CD4-positive, CD25-positive, alpha-beta regulatory T cell (primary cell): Measurements from ENCODE around the gene MPPED2. TPM values are rescaled to one million over a fixed set of nuclear protein-coding genes. Genes with fewer than 3 reads are reported as not detected.
A peak's percentile ranks its signal among the peaks of the same experiment; 100 is the strongest.

ENCODE experiments used
- ATAC-seq, 2 donors: fragments of 150-1000 bp; cut with Tn5 transposase; one replicate each; pipeline ENCODE4 v1.10.0; 2021; ENCODE audit warnings: low read depth in 2 of 2, moderate number of reproducible peaks in 2 of 2, moderate library complexity in 1 of 2
- DNase-seq, 3 donors: peaks; one replicate each; pipeline versions ENCODE4 v3.0.0 to v3.0.0-alpha.2; 2012 to 2022; ENCODE audit warnings: mixed read lengths in 1 of 3
- H3K27ac ChIP-seq: one replicate; pipeline ENCODE4 v1.7.0; 2013; ENCODE audit warnings: mild to moderate bottlenecking, low read length; ENCODE audit not compliant: insufficient read depth, poor library complexity, severe bottlenecking
- H3K27me3 ChIP-seq: one replicate; pipeline ENCODE4 v1.7.0; 2013; ENCODE audit warnings: low read length; ENCODE audit not compliant: control insufficient read depth, insufficient read depth
- H3K36me3 ChIP-seq: one replicate; pipeline ENCODE4 v1.7.0; 2013; ENCODE audit warnings: mild to moderate bottlenecking, low read length, moderate library complexity; ENCODE audit not compliant: control insufficient read depth, insufficient read depth
- H3K4me1 ChIP-seq: 2 replicates; pipeline ENCODE4 v1.7.0; 2013; ENCODE audit warnings: mild to moderate bottlenecking, low read length; ENCODE audit not compliant: insufficient read depth, control insufficient read depth, poor library complexity, severe bottlenecking
- H3K4me3 ChIP-seq: one replicate; pipeline ENCODE4 v1.7.0; 2013; ENCODE audit warnings: low read depth, mild to moderate bottlenecking, low read length, moderate library complexity
- H3K9me3 ChIP-seq, 2 experiments: 1 replicate in 1 of 2; 2 replicates in 1 of 2; pipeline ENCODE4 v1.7.0; 2013; ENCODE audit warnings: low read length in 2 of 2, mild to moderate bottlenecking in 1 of 2, moderate library complexity in 1 of 2; ENCODE audit not compliant: control insufficient read depth in 2 of 2
- H3K27ac Mint-ChIP-seq, 3 donors: one replicate each; pipeline ENCODE4 v1.8.0; 2020 to 2022; ENCODE audit warnings: mild to moderate bottlenecking in 3 of 3, mixed read lengths in 3 of 3, moderate library complexity in 2 of 3
- H3K27me3 Mint-ChIP-seq: one replicate; pipeline ENCODE4 v1.8.0; 2022; ENCODE audit warnings: mild to moderate bottlenecking, mixed read lengths
- H3K36me3 Mint-ChIP-seq: one replicate; pipeline ENCODE4 v1.8.0; 2020; ENCODE audit warnings: mixed read lengths
- H3K4me1 Mint-ChIP-seq, 4 donors: one replicate each; pipeline ENCODE4 v1.8.0; 2020 to 2022; ENCODE audit warnings: mixed read lengths in 4 of 4, mild to moderate bottlenecking in 1 of 4
- H3K4me3 Mint-ChIP-seq, 4 donors: one replicate each; pipeline ENCODE4 v1.8.0; 2020 to 2022; ENCODE audit warnings: mild to moderate bottlenecking in 4 of 4, mixed read lengths in 4 of 4, moderate library complexity in 3 of 4
- H3K9me3 Mint-ChIP-seq, 7 donors: one replicate each; pipeline ENCODE4 v1.8.0; 2020 to 2022; ENCODE audit warnings: mixed read lengths in 7 of 7, mild to moderate bottlenecking in 3 of 7, moderate library complexity in 2 of 7
- polyA plus RNA-seq, 4 donors: library from polyadenylated mRNA; unstranded; fragments of 300-500 nt; fragmentation: Illumina TruSeq; gene quantifications; one replicate each; pipeline ENCODE4 v1.2.3, GENCODE V29; 2021
- total RNA-seq: library from RNA; stranded (reverse); gene quantifications from one replicate; pipeline ENCODE4 v1.2.3, GENCODE V29; 2022

MPPED2 gene
- total and polyA plus RNA-seq, 5 donors from 2014 or later: 0.35 to 0.96 (median 0.47) TPM; not detected in 2

DNA sequence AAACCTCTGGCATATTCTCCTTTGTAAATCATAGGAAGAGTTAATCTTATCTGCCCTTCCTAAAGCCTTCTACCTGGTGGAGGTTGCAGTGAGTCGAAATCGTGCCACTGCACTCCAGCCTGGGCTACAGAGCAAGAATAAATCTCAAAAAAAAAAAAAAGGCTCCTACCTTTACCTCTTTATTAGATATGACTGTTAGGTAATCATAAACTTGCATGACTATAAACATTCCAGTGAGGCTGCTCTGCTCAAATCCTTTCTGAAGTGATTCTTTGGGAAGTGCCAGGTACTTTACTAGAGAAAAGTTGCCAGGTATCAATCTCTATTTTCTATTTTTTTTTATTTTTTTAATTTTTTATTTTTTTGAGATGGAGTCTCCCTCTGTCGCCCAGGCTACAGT is 59.6 kb downstream of the MPPED2 start:
- Histone ChIP-seq H3K36me3 (no peaks in the 10 kb centered on the region), H3K4me3 (no peak overlapping the region), H3K4me1 (no peaks in the 10 kb centered on the region), H3K27ac (no peak overlapping the region), H3K27me3 (no peaks in the 10 kb centered on the region), H3K9me3 (no peaks in the 10 kb centered on the region)
- Mint-ChIP-seq H3K4me3 (no peak overlapping the region), H3K27me3 (no peaks in the 10 kb centered on the region), H3K36me3 (no peaks in the 10 kb centered on the region), H3K27ac (no peak overlapping the region), H3K9me3 (peaks cover 0 to 5% (median 2%) of the 10 kb centered on the region in 7 donors), H3K4me1 (no peaks in the 10 kb centered on the region)
- ATAC-seq: no peak
- DNase-seq: no peak

DNA sequence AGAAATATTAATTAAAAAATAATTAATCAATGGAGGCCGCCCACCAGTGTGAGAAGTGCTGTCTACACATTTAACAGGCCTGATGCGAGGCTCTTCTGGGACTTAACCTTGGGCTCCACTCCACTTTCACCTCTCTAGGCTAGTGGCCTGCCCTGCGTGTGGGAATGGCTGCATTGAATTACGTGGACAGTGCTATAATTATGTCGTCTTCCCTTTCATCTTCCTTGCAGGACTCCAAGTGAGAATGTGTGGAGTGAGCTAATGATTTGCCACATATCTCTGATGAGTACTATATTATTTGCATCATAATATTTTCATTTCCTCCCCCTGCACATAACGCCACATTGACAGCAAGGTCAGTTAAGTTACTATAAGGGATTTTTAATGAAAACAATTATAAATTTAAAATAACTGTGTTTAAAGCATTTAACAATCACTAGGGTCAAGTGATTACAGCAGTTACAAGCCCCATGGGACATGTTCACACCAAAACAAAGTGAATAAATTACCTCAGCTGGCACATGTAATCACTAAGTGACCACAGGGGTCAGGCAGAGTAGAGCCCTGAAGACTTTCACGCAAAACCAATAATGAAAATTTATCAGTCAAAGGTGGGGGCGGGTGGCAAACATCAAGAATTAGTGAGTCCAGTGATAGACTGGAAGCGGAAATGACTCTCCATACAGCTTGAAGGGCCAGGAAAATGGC is 63.5 kb downstream of the MPPED2 start:
- H3K4me1 ChIP-seq: no peaks in the 10 kb centered on the region
- H3K4me3 Mint-ChIP-seq: no peak overlapping the region
- no peaks in the 10 kb centered on the region for H3K36me3 ChIP-seq
- H3K27me3 ChIP-seq: no peaks in the 10 kb centered on the region
- no peaks in the 10 kb centered on the region for H3K9me3 ChIP-seq
- H3K27ac ChIP-seq: no peak overlapping the region
- H3K27ac Mint-ChIP-seq: no peak overlapping the region
- no peaks in the 10 kb centered on the region for H3K36me3 Mint-ChIP-seq
- H3K27me3 Mint-ChIP-seq: no peaks in the 10 kb centered on the region
- DNase-seq: no peak
- ATAC-seq: no peak
- no peak overlapping the region for H3K4me3 ChIP-seq
- peaks cover 0 to 5% (median 2%) of the 10 kb centered on the region in 7 donors for H3K9me3 Mint-ChIP-seq
- H3K4me1 Mint-ChIP-seq: no peaks in the 10 kb centered on the region

GRCh38 chr11:30521297-30522071 is 64.7 kb downstream of the MPPED2 start:
- H3K36me3 ChIP-seq: no peaks in the 10 kb centered on the region
- no peaks in the 10 kb centered on the region for H3K9me3 ChIP-seq
- H3K4me1 Mint-ChIP-seq: no peaks in the 10 kb centered on the region
- no peak overlapping the region for H3K27ac ChIP-seq
- H3K4me1 ChIP-seq: no peaks in the 10 kb centered on the region
- H3K9me3 Mint-ChIP-seq: peaks cover 0 to 5% (median 2%) of the 10 kb centered on the region in 7 donors
- H3K36me3 Mint-ChIP-seq: no peaks in the 10 kb centered on the region
- no peaks in the 10 kb centered on the region for H3K27me3 Mint-ChIP-seq
- H3K27me3 ChIP-seq: no peaks in the 10 kb centered on the region
- H3K4me3 Mint-ChIP-seq: no peak overlapping the region
- H3K4me3 ChIP-seq: no peak overlapping the region
- DNase-seq: no peak
- H3K27ac Mint-ChIP-seq: no peak overlapping the region
- no peak for ATAC-seq

- Histone ChIP-seq H3K9me3 (no peaks in the 10 kb centered on the region), H3K27ac (no peak overlapping the region), H3K4me3 (no peak overlapping the region), H3K36me3 (no peaks in the 10 kb centered on the region), H3K4me1 (no peaks in the 10 kb centered on the region), H3K27me3 (no peaks in the 10 kb centered on the region)
- no peaks in the 10 kb centered on the region for H3K36me3 Mint-ChIP-seq
- peaks cover 0 to 4% (median 0%) of the 10 kb centered on the region in 7 donors for H3K9me3 Mint-ChIP-seq
- no peaks in the 10 kb centered on the region for H3K27me3 Mint-ChIP-seq
- DNase-seq (no peak), ATAC-seq (no peak)
- H3K27ac Mint-ChIP-seq: no peak overlapping the region
- no peak overlapping the region for H3K4me3 Mint-ChIP-seq
- H3K4me1 Mint-ChIP-seq: no peaks in the 10 kb centered on the region
Observed at GRCh38 chr11:30513087-30513486, 73.1 kb downstream of the MPPED2 start.

DNA sequence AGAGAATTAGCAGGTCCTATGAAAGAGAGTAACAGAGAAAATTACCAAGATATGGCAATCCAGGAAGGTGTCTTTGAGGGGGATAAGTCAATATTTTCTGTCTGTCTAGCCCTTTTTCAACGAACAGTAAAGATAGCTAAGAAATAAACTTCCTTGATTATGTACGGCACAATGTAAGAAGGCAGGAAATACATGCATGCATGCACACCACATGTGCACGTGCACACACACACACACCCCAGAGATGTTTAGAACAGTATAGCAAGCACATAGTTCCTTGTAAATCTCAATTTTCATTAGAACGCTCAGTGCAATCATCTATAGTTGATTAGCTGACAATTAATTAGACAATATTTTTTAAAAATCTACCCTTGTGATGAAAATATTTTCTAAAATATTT is 74.7 kb downstream of the MPPED2 start:
- DNase-seq: no peak
- ATAC-seq: no peak
- H3K27ac Mint-ChIP-seq: peak overlapping the region in 1 of 3 donors; percentile 20

DNA sequence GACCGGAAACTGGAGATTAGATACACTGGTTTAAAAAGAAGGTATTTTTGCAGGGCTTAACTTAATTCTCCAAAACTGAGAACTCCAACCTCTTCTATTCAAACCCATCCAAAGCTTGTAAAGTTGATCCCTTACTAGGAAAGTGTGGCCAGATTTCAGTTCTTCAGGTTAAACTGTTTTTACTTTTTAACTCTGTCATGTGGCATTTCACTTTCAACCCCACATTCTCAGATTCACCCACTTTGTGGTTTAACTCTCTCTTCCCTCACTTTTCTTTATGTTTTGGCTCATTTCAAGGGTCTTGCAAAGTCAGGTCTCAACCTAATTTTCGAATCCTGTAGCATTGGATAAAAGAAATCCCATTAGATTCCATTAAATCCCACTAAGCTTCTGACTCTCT is 75.4 kb downstream of the MPPED2 start:
- Mint-ChIP-seq H3K4me3 (no peak overlapping the region), H3K27ac (peak overlapping the region in 1 of 3 donors; percentile 20), H3K36me3 (no peaks in the 10 kb centered on the region), H3K9me3 (peaks cover 0 to 4% (median 0%) of the 10 kb centered on the region in 7 donors), H3K4me1 (no peaks in the 10 kb centered on the region), H3K27me3 (no peaks in the 10 kb centered on the region)
- no peaks in the 10 kb centered on the region for H3K36me3 ChIP-seq
- ATAC-seq (no peak), DNase-seq (no peak)
- H3K27me3 ChIP-seq: no peaks in the 10 kb centered on the region
- no peak overlapping the region for H3K4me3 ChIP-seq
- H3K27ac ChIP-seq: no peak overlapping the region
- H3K9me3 ChIP-seq: no peaks in the 10 kb centered on the region
- no peaks in the 10 kb centered on the region for H3K4me1 ChIP-seq

More for the DNA sequence above, 74.7 kb downstream of the MPPED2 start:
- H3K36me3 Mint-ChIP-seq: no peaks in the 10 kb centered on the region
- peaks cover 0 to 4% (median 0%) of the 10 kb centered on the region in 7 donors for H3K9me3 Mint-ChIP-seq
- no peaks in the 10 kb centered on the region for H3K4me1 Mint-ChIP-seq
- Histone ChIP-seq H3K9me3 (no peaks in the 10 kb centered on the region), H3K27me3 (no peaks in the 10 kb centered on the region), H3K27ac (no peak overlapping the region), H3K4me3 (no peak overlapping the region), H3K4me1 (no peaks in the 10 kb centered on the region), H3K36me3 (no peaks in the 10 kb centered on the region)
- no peak overlapping the region for H3K4me3 Mint-ChIP-seq
- no peaks in the 10 kb centered on the region for H3K27me3 Mint-ChIP-seq

DNA sequence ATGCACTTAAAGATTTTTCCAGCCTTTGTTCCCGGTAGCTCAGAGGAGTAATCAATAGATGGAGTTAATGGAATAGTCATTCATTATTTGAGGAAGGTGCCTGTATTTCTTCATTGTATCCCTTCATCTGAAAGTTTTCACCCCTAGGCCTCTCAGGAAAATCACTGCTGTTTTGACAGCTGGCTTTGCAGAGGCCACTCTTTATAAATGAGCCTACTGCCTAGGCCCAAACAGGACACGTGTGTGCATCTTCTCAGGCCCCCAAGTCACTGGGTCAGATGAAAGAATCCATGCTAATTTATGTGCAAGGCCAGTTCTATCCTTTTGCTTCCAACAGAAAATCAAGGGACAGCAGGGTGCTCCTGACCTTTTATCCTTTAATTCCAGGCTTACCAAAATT is 76.8 kb downstream of the MPPED2 start:
- Histone ChIP-seq H3K36me3 (no peaks in the 10 kb centered on the region), H3K27me3 (no peaks in the 10 kb centered on the region), H3K4me1 (no peaks in the 10 kb centered on the region), H3K4me3 (no peak overlapping the region), H3K27ac (no peak overlapping the region), H3K9me3 (no peaks in the 10 kb centered on the region)
- no peaks in the 10 kb centered on the region for H3K36me3 Mint-ChIP-seq
- no peaks in the 10 kb centered on the region for H3K27me3 Mint-ChIP-seq
- no peaks in the 10 kb centered on the region for H3K4me1 Mint-ChIP-seq
- no peak for DNase-seq
- H3K9me3 Mint-ChIP-seq: peaks cover 0 to 4% (median 0%) of the 10 kb centered on the region in 7 donors
- no peak overlapping the region for H3K27ac Mint-ChIP-seq
- H3K4me3 Mint-ChIP-seq: no peak overlapping the region
- no peak for ATAC-seq
